GM18505 (cell line): ENCODE data around the gene SLAMF1.
"Not testable (repeated sequence)": the region's sequence is repeated elsewhere in the genome, so short reads cannot be mapped to it uniquely, and the experiment has no call there.

Source experiments
- ATAC-seq: cut with Tn5 transposase; IDR thresholded peaks from one replicate; pipeline ENCODE4 v1.9.1; 2021; ENCODE audit not compliant: unreplicated experiment
- POLR2A ChIP-seq: IDR thresholded peaks from 4 replicates; pipeline ENCODE4 v1.6.1; 2011; ENCODE audit warnings: borderline replicate concordance; ENCODE audit not compliant: insufficient read depth, insufficient read length; ENCODE audit errors: extremely low read depth

Gene SLAMF1

GRCh38 chr1:160630523-160631451, 16.1 kb downstream of the SLAMF1 start:
- peak; percentile 16 for TF ChIP-seq POLR2A
- ATAC-seq, result no peak

GRCh38 chr1:160629286-160630210, 17.3 kb downstream of the SLAMF1 start:
- peak; percentile 37 for TF ChIP-seq POLR2A
- no peak for ATAC-seq

GRCh38 chr1:160628799-160629263, 18.0 kb downstream of the SLAMF1 start:
- peak; percentile 50 for TF ChIP-seq POLR2A
- ATAC-seq, result no peak

GRCh38 chr1:160627677-160628289, 19.1 kb downstream of the SLAMF1 start:
- ATAC-seq, result not testable (repeated sequence)

GRCh38 chr1:160626509-160627342, 20.1 kb downstream of the SLAMF1 start:
- ATAC-seq, result no peak
- peak; percentile 70 for TF ChIP-seq POLR2A

More at GRCh38 chr1:160627677-160628289, 19.1 kb downstream of the SLAMF1 start:
- TF ChIP-seq POLR2A, result peak; percentile 3

GRCh38 chr1:160625725-160626498, 20.9 kb downstream of the SLAMF1 start:
- no peak for TF ChIP-seq POLR2A

GRCh38 chr1:160625321-160625720, 21.5 kb downstream of the SLAMF1 start:
- TF ChIP-seq POLR2A, result no peak
- no peak for ATAC-seq

More at GRCh38 chr1:160625725-160626498, 20.9 kb downstream of the SLAMF1 start:
- ATAC-seq, result no peak

- TF ChIP-seq POLR2A, result no peak
- no peak for ATAC-seq
These were observed 22.4 kb downstream of the SLAMF1 start for GRCh38 chr1:160624464-160624863.

- TF ChIP-seq POLR2A, result no peak
- no peak for ATAC-seq
These were observed 23.0 kb downstream of the SLAMF1 start for GRCh38 chr1:160623862-160624261.

GRCh38 chr1:160623227-160623633, 23.6 kb downstream of the SLAMF1 start:
- ATAC-seq, result no peak
- TF ChIP-seq POLR2A, result peak; percentile 48

- TF ChIP-seq POLR2A, result peak; percentile 29
- ATAC-seq, result no peak
These were observed 24.2 kb downstream of the SLAMF1 start for GRCh38 chr1:160622501-160623226.
